22Rv1 (cell line): ENCODE results near the gene ABCF2.

Experiments
- H3K27ac ChIP-seq: fragments of 450-650 bp; 2 replicates; pipeline ENCODE4 v1.5.1; 2017
- ZFX ChIP-seq: fragments of 450-650 bp; IDR thresholded peaks from 2 replicates; pipeline ENCODE4 v1.6.1; 2017; ENCODE audit warnings: antibody characterized with exemption, borderline replicate concordance
- TF ChIP-seq, protein P1 (sequence below): fragments of 450-650 bp; IDR thresholded peaks from 2 replicates; pipeline ENCODE4 v1.5.1; 2017; ENCODE audit warnings: mild to moderate bottlenecking

Gene ABCF2

DNA sequence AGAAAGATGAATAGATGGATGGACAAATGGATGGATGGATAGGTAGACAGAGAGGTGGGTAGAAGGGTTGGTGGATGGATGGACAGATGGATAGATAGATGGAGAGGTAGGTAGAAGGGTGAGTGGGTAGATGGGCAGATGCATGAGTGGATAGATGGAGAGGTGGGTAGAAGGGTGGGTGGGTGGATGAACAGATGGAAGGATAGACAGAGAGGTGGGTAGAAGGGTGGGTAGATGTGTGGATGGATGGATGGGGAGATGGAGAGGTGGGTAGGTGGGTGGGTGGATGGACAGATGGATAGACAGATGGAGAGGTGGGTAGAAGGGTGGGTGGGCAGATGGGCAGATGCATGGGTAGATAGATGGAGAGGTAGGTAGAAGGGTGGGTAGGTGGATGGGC lies 29.1 kb downstream of the ABCF2 start:
- TF ChIP-seq, protein P1, sequence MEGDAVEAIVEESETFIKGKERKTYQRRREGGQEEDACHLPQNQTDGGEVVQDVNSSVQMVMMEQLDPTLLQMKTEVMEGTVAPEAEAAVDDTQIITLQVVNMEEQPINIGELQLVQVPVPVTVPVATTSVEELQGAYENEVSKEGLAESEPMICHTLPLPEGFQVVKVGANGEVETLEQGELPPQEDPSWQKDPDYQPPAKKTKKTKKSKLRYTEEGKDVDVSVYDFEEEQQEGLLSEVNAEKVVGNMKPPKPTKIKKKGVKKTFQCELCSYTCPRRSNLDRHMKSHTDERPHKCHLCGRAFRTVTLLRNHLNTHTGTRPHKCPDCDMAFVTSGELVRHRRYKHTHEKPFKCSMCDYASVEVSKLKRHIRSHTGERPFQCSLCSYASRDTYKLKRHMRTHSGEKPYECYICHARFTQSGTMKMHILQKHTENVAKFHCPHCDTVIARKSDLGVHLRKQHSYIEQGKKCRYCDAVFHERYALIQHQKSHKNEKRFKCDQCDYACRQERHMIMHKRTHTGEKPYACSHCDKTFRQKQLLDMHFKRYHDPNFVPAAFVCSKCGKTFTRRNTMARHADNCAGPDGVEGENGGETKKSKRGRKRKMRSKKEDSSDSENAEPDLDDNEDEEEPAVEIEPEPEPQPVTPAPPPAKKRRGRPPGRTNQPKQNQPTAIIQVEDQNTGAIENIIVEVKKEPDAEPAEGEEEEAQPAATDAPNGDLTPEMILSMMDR = no peak
- no peak overlapping the region for H3K27ac ChIP-seq

DNA sequence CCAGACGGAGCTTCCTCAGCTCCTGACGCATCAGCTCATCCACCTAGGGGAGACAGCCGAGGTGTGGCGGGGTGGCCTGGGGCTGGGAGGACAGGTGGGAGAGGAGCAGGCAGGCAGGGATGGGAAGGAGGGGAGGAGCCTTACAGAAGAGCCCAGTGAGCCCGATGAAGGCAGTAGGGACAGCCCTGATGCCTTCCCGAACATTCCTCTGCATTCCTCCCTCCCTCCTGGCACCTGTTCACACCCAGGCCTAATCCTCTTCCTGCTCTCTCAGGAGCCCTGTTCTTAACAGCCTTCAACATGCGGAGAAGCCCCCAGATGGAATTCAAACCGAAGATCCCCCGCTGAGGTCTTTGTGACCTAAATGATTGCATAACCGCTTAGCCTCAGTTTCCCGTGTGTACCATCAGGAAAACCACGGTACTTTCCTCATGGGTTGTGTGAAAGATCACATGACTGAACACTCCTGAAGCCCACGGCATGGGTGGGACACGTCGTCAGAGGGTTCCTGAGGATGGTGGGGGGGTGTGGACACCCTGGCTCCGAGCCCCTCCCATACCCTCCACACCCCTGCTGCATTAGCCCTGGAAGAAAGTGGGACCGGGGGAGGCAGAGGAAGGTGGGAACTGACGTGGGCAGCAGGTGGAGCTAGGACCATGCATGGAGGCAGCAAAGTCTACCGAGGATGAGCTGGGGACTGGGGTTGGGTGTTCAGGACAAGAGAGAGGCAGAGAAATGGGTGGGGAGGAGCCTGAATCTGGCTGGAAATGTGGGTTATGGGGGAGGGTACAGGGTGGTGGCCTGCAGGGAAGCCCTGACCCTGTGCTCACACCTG lies 31.2 kb downstream of the ABCF2 start:
- TF ChIP-seq ZFX = no peak
- TF ChIP-seq, protein P1 = no peak
- H3K27ac ChIP-seq = no peak overlapping the region

- no peak overlapping the region for H3K27ac ChIP-seq
- no peak for TF ChIP-seq ZFX
- TF ChIP-seq, protein P1 = no peak
These were observed 32.8 kb downstream of the ABCF2 start for GRCh38 chr7:151194188-151194587.

GRCh38 chr7:151193203-151193978 lies 33.6 kb downstream of the ABCF2 start:
- H3K27ac ChIP-seq = no peak overlapping the region
- TF ChIP-seq, protein P1 = no peak
- no peak for TF ChIP-seq ZFX

DNA sequence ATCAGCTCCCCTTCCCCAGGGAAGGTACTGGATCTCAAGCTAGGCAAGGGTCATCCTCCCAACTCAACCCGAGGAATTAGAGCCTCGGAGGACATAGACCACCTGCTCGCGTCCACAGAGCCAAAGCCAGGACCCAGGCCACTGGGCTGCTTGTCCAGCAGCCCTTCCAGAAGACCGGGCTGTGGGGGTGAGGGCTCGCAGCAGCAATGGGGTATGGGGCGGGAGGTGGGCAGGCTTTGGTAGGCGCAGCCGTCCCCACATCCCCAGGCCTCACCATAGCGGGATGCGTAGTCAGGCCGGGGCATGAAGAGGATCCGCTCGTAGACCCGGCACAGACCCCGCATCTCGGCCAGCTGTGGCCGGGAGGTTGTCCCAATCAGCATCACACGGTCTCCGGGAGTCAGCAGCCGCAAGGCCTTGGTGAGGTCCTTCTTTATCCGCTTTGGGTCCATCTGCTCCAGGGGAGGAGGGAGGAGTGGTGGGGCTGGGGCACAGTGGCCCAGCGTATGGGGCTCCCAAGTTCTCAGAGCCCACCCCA lies 34.9 kb downstream of the ABCF2 start:
- no peak overlapping the region for H3K27ac ChIP-seq
- TF ChIP-seq, protein P1 = no peak
- TF ChIP-seq ZFX = no peak

- TF ChIP-seq, protein P1 = peak; percentile 14; the same call in 1 of the 2 replicates
- TF ChIP-seq ZFX = no peak
- no peak overlapping the region for H3K27ac ChIP-seq
These were observed 35.5 kb downstream of the ABCF2 start for GRCh38 chr7:151191544-151191943.

DNA sequence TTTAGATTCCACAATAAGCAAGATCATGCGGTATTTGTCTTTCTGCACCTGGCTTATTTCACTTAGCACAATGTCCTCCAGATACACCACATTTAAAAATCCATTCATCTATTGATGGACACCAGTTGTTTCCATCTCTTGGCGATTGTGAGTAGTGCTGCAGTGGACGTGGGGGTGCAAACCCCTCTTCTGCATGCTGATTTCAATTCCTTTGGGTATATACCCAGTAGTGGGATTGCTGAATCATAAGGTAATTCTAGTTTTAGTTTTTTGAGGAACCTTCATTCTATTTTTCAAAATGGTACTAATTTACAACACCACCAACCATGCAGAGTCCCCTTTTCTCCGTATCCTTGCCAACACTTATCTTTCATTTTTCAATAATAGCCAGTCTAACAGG lies 38.0 kb downstream of the ABCF2 start:
- no peak for TF ChIP-seq ZFX
- TF ChIP-seq, protein P1 = no peak
- H3K27ac ChIP-seq = no peak overlapping the region
